ENCODE data around the gene NAV3. TPM values are rescaled to one million over a fixed set of nuclear protein-coding genes. Genes with fewer than 3 reads are reported as not detected.

Gene NAV3
- total RNA-seq, 4 donors from 2014 or later = 4.6 to 10.7 (median 6.6) TPM

DNA sequence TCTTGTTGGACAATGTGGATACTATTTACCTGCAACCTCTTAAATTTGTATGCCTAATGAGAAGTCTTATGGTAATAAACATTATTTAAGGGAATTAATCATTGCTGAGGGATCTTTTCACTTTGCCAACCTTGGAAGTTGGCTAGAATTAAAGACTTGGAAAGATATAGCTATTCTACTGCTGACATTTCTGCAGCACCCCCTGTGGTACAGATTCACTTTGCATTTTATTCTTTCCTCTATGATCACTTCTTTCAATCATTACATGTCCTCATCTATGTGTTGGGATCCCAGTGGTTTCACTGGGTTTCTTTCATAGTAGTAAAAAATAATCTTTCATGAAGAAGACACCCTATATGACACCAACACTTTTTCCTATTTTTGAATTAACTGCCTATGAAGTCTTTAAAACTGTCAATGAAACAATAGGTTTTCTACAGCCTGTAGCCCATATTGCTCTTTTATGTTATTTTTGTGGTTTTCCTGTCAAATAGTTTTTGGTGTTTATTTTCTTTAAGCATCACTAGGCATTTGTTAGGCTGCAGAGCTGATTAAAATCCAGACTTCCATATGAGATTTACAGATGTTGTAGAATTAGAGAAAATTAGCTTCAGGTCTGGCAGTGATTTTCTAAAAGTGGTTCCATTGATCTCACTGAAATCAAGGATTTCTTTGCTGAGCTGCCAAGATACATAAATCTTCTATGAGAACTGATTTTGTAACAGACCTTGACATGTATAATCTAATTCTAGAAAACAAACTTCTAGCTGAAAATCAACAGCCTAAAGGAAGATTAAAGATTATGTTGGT is 256.1 kb downstream of the NAV3 start:
- no peak for ATAC-seq
- no peak for TF ChIP-seq POLR2AphosphoS5 (IDR thresholded peaks at IDR 0.05)
- TF ChIP-seq, protein P1, sequence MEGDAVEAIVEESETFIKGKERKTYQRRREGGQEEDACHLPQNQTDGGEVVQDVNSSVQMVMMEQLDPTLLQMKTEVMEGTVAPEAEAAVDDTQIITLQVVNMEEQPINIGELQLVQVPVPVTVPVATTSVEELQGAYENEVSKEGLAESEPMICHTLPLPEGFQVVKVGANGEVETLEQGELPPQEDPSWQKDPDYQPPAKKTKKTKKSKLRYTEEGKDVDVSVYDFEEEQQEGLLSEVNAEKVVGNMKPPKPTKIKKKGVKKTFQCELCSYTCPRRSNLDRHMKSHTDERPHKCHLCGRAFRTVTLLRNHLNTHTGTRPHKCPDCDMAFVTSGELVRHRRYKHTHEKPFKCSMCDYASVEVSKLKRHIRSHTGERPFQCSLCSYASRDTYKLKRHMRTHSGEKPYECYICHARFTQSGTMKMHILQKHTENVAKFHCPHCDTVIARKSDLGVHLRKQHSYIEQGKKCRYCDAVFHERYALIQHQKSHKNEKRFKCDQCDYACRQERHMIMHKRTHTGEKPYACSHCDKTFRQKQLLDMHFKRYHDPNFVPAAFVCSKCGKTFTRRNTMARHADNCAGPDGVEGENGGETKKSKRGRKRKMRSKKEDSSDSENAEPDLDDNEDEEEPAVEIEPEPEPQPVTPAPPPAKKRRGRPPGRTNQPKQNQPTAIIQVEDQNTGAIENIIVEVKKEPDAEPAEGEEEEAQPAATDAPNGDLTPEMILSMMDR (IDR thresholded peaks at IDR 0.05) = no peak
- TF ChIP-seq POLR2A (IDR thresholded peaks at IDR 0.05) = no peak
- TF ChIP-seq EP300 (IDR thresholded peaks at IDR 0.05) = no peak
- no peaks in the 10 kb centered on the region for H3K36me3 ChIP-seq

DNA sequence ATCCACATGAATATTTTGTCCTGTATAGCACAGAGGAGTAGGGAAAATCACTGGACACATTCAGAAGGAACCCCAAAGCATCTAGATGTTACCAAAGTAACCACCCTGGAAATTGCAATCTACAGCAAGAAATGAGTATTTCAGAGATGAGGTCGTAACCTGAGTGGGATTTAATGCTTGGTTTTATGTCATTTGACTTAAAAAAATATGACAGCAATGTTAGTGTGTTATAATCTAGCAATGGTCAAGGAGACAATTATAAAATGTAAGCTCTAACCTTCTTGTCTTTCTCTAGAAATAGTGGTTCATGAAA is 256.6 kb downstream of the NAV3 start:
- TF ChIP-seq, protein P1 (IDR thresholded peaks at IDR 0.05) = no peak
- no peak for TF ChIP-seq POLR2AphosphoS5 (IDR thresholded peaks at IDR 0.05)
- no peak for TF ChIP-seq POLR2A (IDR thresholded peaks at IDR 0.05)
- no peaks in the 10 kb centered on the region for H3K27me3 ChIP-seq
- H3K27ac ChIP-seq = no peak overlapping the region
- H3K4me3 ChIP-seq = no peak overlapping the region
- WGBS, 2 donors (ENCODE audit: low coverage in 1 of 2) = 92% methylated on average over 1 of the region's 1 CpG
- ATAC-seq = no peak
- H3K4me1 ChIP-seq = no peaks in the 10 kb centered on the region
- no peaks in the 10 kb centered on the region for H3K9me3 ChIP-seq
- no peaks in the 10 kb centered on the region for H3K36me3 ChIP-seq

More for the DNA sequence above, 256.1 kb downstream of the NAV3 start:
- Histone ChIP-seq H3K27ac (no peak overlapping the region), H3K4me3 (no peak overlapping the region), H3K27me3 (no peaks in the 10 kb centered on the region), H3K4me1 (no peaks in the 10 kb centered on the region), H3K9me3 (no peaks in the 10 kb centered on the region)

DNA sequence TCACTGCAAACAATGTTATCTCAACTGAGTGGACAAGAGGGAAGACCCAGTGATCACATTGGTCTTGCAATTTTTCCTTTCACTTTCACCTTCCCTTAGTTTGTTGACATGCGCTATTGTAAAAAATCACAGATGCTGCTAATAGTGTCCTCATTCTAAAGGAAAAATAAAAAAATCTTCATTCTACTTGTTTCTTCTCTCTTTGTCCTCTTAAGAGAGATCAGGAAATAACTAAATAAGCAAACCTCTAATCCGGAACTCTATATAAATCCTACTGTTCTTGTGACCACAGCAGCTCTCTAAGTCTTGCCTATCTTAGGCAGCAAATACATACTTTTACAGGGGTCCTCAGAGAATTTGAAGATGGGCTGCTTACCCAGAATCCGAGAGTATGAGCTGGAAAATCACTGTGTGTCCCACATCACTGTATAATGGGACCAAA is 257.7 kb downstream of the NAV3 start:
- H3K4me1 ChIP-seq = no peaks in the 10 kb centered on the region
- no peaks in the 10 kb centered on the region for H3K36me3 ChIP-seq
- no peak for ATAC-seq
- H3K27ac ChIP-seq = peak overlapping the region in 1 of 4 donors; percentile 4
- no peaks in the 10 kb centered on the region for H3K9me3 ChIP-seq
- TF ChIP-seq POLR2A (IDR thresholded peaks at IDR 0.05) (no peak), EP300 (IDR thresholded peaks at IDR 0.05) (no peak), POLR2AphosphoS5 (IDR thresholded peaks at IDR 0.05) (no peak)
- TF ChIP-seq, protein P1 (IDR thresholded peaks at IDR 0.05) = no peak
- no peaks in the 10 kb centered on the region for H3K27me3 ChIP-seq
- WGBS, 2 donors (ENCODE audit: low coverage in 1 of 2) = 37 to 75% methylated on average over 2 to 3 of the region's 3 CpGs
- peak overlapping the region; percentile 25 to 26 for H3K4me3 ChIP-seq

DNA sequence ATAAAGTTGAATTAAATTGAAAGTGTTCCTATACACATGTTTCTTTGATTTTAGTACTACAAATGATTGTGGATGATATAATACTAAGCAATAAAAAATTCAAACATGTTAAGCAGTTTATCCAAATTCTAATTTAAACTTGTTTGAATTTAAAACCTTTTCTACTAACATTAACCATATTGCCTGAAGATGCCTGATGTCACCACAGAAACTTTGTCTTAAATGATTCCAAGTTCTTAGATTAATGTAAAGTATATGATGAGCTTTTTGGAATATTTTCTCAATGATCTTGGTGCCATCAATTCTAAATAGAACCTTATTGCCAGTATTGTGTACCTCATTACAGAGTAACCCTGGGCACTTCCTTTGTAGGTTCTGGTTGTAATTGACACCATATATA is 259.6 kb downstream of the NAV3 start:
- no peak for ATAC-seq
- H3K4me1 ChIP-seq = no peaks in the 10 kb centered on the region

DNA sequence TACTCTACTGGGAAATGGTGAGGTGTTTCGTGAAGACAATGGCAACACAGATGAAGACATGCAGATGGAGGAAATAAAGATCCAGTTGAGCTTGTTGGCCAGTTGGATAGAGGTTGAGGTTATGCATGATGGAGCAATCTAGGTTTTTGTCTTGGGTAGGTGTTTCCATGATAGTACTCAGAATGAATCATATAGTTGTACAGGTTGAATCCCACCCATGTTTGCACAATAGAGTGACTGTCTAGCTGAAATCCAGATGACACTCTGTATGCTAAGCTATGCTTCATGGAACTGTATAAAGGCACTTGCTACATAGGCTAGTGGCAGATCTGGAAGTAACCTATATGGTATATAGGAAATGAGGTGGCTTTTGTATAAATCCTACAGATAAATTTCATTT is 264.9 kb downstream of the NAV3 start:
- WGBS, 2 donors (ENCODE audit: low coverage in 1 of 2) = 95 to 100% methylated on average over 1 of the region's 1 CpG
- TF ChIP-seq EP300 (IDR thresholded peaks at IDR 0.05) (no peak), POLR2AphosphoS5 (IDR thresholded peaks at IDR 0.05) (no peak), POLR2A (IDR thresholded peaks at IDR 0.05) (no peak)
- TF ChIP-seq, protein P1 (IDR thresholded peaks at IDR 0.05) = no peak
- Histone ChIP-seq H3K36me3 (no peaks in the 10 kb centered on the region), H3K27me3 (no peaks in the 10 kb centered on the region), H3K4me3 (no peak overlapping the region), H3K27ac (no peak overlapping the region), H3K4me1 (peaks cover 0 to 4% (median 0%) of the 10 kb centered on the region in 3 donors), H3K9me3 (no peaks in the 10 kb centered on the region)
- ATAC-seq = no peak

More for the DNA sequence above, 259.6 kb downstream of the NAV3 start:
- no peaks in the 10 kb centered on the region for H3K36me3 ChIP-seq
- H3K4me3 ChIP-seq = no peak overlapping the region
- no peak overlapping the region for H3K27ac ChIP-seq
- H3K27me3 ChIP-seq = no peaks in the 10 kb centered on the region
- H3K9me3 ChIP-seq = no peaks in the 10 kb centered on the region
- no peak for TF ChIP-seq POLR2A (IDR thresholded peaks at IDR 0.05)
- TF ChIP-seq POLR2AphosphoS5 (IDR thresholded peaks at IDR 0.05) = no peak
- TF ChIP-seq, protein P1 (IDR thresholded peaks at IDR 0.05) = no peak
- TF ChIP-seq EP300 (IDR thresholded peaks at IDR 0.05) = no peak

Measured in gastroesophageal sphincter (tissue), 4 donors.